ENCODE results near the gene ADH4. TPM values are rescaled to one million over a fixed set of nuclear protein-coding genes. Genes with fewer than 3 reads are reported as not detected.

Gene ADH4
- total RNA-seq, 4 donors from 2014 or later, result 1.2 to 5.6 (median 3.6) TPM

DNA sequence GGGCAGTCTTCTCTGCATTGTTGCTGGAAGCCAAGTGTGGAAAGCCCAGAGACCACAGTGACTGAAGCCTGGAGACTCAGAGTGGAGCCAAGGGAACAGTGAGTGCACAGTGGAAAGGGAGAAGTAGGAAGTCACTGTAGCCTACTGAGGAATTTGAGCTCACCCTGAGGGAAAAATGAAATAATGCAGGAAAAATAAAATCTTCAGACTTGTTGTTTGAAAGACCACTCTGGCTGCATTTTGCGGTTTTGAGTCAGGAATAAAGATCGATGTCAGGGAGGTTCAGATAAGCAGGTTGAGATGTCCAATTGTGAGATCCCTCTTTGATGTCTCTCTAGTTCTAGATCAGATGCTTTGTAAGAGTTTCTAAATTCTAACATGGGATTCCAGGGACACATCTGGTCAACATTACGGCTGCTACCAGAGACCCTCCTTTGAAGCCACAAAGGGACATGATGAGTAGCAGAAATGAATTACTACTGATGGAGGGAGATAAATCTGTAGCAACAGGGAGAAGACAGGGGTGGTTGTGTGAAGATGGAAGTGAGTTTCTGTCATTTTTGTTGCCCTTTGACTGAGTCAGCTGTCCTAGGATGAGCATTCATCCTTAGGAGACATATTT, 8.4 kb downstream of the ADH4 start:
- ATAC-seq (ENCODE audit: low FRiP score) (no peak), DNase-seq (ENCODE audit: low spot score) (no peak)
- TF ChIP-seq, protein P1, sequence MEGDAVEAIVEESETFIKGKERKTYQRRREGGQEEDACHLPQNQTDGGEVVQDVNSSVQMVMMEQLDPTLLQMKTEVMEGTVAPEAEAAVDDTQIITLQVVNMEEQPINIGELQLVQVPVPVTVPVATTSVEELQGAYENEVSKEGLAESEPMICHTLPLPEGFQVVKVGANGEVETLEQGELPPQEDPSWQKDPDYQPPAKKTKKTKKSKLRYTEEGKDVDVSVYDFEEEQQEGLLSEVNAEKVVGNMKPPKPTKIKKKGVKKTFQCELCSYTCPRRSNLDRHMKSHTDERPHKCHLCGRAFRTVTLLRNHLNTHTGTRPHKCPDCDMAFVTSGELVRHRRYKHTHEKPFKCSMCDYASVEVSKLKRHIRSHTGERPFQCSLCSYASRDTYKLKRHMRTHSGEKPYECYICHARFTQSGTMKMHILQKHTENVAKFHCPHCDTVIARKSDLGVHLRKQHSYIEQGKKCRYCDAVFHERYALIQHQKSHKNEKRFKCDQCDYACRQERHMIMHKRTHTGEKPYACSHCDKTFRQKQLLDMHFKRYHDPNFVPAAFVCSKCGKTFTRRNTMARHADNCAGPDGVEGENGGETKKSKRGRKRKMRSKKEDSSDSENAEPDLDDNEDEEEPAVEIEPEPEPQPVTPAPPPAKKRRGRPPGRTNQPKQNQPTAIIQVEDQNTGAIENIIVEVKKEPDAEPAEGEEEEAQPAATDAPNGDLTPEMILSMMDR (IDR thresholded peaks at IDR 0.05), result no peak

DNA sequence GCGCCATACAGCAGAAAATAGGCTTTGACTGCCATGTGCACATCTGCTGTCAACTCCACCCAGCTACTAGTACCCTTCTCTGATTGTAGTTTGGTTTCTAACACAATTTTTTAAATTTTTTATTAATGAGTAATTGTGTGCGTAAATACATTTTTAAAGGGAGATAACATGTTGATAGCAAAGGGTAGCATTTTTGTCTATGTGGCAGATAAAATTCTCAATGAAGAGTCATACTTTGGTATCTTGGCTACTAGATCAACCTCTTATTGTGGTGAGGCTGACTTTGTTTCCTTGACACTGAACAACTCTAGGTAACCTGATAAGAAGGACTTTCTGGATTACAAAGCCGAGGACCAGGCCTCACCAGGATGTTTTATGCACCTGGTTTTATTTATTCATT, 9.5 kb downstream of the ADH4 start:
- no peak for ATAC-seq (ENCODE audit: low FRiP score)

DNA sequence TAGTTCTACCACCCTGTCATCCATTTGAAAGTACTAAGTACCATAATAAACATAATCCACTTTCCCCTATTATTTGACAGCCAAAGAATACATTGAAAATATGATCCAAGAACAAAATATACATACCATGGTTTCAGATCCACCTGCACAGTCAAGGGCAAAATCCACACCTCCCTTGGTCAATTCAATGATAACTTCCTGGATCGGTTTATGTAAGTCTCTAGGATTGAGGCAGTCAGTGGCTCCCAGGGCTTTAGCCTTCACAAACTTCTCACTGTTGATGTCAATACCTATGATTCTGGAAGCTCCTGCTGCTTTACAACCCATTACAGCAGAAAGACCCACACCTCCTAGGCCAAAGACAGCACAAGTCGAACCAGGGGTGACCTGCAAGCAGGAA, 12.7 kb downstream of the ADH4 start:
- no peak for ATAC-seq (ENCODE audit: low FRiP score)

More for the DNA sequence above, 9.5 kb downstream of the ADH4 start:
- DNase-seq (ENCODE audit: low spot score), result no peak
- TF ChIP-seq, protein P1 (IDR thresholded peaks at IDR 0.05), result no peak

DNA sequence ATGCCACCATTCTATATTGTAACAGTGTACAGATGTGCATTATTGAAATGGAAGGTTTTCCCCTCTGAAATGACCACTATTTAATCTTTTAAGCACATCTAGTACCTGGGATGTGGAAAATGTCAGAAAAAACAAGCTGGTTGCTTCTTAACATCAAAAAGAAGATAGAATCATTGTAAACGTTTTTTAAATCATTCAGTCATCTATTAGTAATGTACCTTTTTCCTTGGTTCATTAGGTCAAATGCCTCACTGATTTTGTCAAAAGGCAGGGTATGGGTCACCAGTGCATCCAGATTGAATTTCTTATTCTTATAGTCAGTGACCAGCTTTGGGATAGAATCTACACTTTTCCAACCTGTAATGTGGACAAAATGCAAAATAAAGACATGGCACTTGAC, 17.7 kb downstream of the ADH4 start:
- ATAC-seq (ENCODE audit: low FRiP score), result no peak
- TF ChIP-seq, protein P1 (IDR thresholded peaks at IDR 0.05), result no peak
- no peak for DNase-seq (ENCODE audit: low spot score)

More for the DNA sequence above, 12.7 kb downstream of the ADH4 start:
- DNase-seq (ENCODE audit: low spot score), result no peak
- TF ChIP-seq, protein P1 (IDR thresholded peaks at IDR 0.05), result no peak

DNA sequence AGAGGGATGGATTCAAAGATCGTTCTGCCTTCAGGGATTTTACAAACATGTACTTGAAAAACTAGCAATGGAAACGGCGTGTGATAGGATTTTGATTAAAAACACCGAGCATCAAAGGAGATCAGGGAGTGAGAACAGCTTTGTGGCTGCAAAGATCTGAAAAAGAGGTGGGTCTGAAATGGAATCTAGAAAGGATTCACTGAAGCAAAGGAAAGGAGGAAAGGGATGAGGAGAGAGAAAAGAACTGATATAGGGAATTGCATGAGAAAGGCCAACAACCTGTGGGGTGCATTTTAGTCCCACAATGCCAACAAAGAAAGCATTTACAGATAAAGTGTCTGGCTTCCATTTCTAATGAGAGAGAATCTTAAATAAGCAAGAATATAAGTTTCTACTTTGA, 23.1 kb downstream of the ADH4 start:
- TF ChIP-seq, protein P1 (IDR thresholded peaks at IDR 0.05), result no peak

DNA sequence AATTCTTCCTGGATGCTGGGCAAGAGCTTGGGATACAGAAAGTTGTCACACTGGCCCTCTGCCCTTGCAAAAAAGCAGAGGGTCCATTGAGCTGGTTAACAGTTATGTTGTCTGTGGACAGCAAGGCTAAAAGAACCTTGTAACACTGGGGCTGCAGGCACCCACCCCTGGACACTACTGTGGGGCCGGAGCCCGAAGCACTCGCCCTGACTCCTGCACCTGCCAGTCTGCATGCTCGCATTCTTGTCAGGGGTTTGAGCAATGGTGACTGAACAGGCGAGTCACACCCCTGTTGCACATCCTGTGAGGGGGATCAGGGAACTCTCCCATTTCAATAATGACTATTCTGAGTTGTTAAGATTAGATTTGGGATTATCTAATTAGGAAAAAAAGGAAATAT, 23.6 kb downstream of the ADH4 start:
- TF ChIP-seq, protein P1 (IDR thresholded peaks at IDR 0.05), result no peak
- ATAC-seq (ENCODE audit: low FRiP score) (no peak), DNase-seq (ENCODE audit: low spot score) (no peak)

More for the DNA sequence above, 23.1 kb downstream of the ADH4 start:
- no peak for DNase-seq (ENCODE audit: low spot score)
- ATAC-seq (ENCODE audit: low FRiP score), result no peak

All from omental fat pad (tissue), 4 donors.